Left renal cortex interstitium (tissue), 4 donors: ENCODE measurements around the gene SEPTIN5. TPM values are rescaled to one million over a fixed set of nuclear protein-coding genes. Genes with fewer than 3 reads are reported as not detected.
A peak's percentile ranks its signal among the peaks of the same experiment; 100 is the strongest.

Source experiments
- DNase-seq, 4 donors: peaks; one replicate each; pipeline ENCODE4 v3.0.0-alpha.2; 2013; ENCODE audit warnings: low read depth in 4 of 4, low spot score in 2 of 4, missing footprints in 1 of 4
- polyA plus RNA-seq, 4 donors: library from polyadenylated mRNA; unstranded; fragments of 120-200 nt; gene quantifications; one replicate each; pipeline ENCODE4 v1.2.1, GENCODE V29; 2013; ENCODE audit not compliant: insufficient read length in 4 of 4

The SEPTIN5 gene
- polyA plus RNA-seq, 4 donors, result 32.5 to 38.3 (median 35.1) TPM

- DNase-seq, result peak in 3 of 4 donors; percentile 62 to 74 (median 71)
These were observed 16.5 kb downstream of the SEPTIN5 start for GRCh38 chr22:19730655-19731360.

- DNase-seq, result no peak
These were observed 17.2 kb downstream of the SEPTIN5 start for GRCh38 chr22:19731361-19732135.

GRCh38 chr22:19732403-19733113 is 18.3 kb downstream of the SEPTIN5 start:
- DNase-seq, result no peak

GRCh38 chr22:19733755-19734154 is 19.5 kb downstream of the SEPTIN5 start:
- DNase-seq, result no peak

GRCh38 chr22:19734163-19734562 is 19.9 kb downstream of the SEPTIN5 start:
- no peak for DNase-seq

- no peak for DNase-seq
These were observed 20.6 kb downstream of the SEPTIN5 start for GRCh38 chr22:19734837-19735382.

GRCh38 chr22:19735665-19736510 is 21.6 kb downstream of the SEPTIN5 start:
- DNase-seq, result no peak

- DNase-seq, result no peak
These were observed 23.8 kb downstream of the SEPTIN5 start for GRCh38 chr22:19737846-19738663.

- DNase-seq, result no peak
These were observed 24.6 kb downstream of the SEPTIN5 start for GRCh38 chr22:19738664-19739447.

GRCh38 chr22:19739448-19739895 is 25.2 kb downstream of the SEPTIN5 start:
- DNase-seq, result no peak

- DNase-seq, result no peak
These were observed 25.7 kb downstream of the SEPTIN5 start for GRCh38 chr22:19739911-19740449.

GRCh38 chr22:19740586-19740985 is 26.3 kb downstream of the SEPTIN5 start:
- DNase-seq, result no peak

- DNase-seq, result no peak
These were observed 26.8 kb downstream of the SEPTIN5 start for GRCh38 chr22:19741053-19741452.

- DNase-seq, result no peak
These were observed 28.1 kb downstream of the SEPTIN5 start for GRCh38 chr22:19742160-19743066.

GRCh38 chr22:19743081-19743480 is 28.8 kb downstream of the SEPTIN5 start:
- DNase-seq, result no peak

GRCh38 chr22:19743651-19744050 is 29.3 kb downstream of the SEPTIN5 start:
- DNase-seq, result no peak

GRCh38 chr22:19744350-19745006 is 30.2 kb downstream of the SEPTIN5 start:
- DNase-seq, result no peak
